ENCODE data around the gene FLRT1. TPM values are rescaled to one million over a fixed set of nuclear protein-coding genes. Genes with fewer than 3 reads are reported as not detected.

The FLRT1 gene
- total and polyA plus RNA-seq, 2 of the 13 experiments (the other 11 are each of a cell fraction or from before 2014, with no cell fraction given): 0.02 to 0.08 TPM

GRCh38 chr11:64052436-64052835, 16.7 kb downstream of the FLRT1 start:
- ChIA-PET CTCF (ENCODE audit: low intra/inter-chr PET ratio, low total read pairs) (no interaction called here), POLR2A (no interaction called here)
- peaks cover 4% of the 10 kb centered on the region for H4K20me1 ChIP-seq (ENCODE audit: insufficient read depth, low read length)
- H3K27ac ChIP-seq (ENCODE audit: extremely low read length, insufficient read depth, low read length): no peak overlapping the region
- in situ Hi-C loops (cut with HindIII; ENCODE audit: extremely low pct_ligation_motif_present, low pct_unique_long_range_greater_than_20kb) (no loop called here), intact Hi-C loops (cut with micrococcal nuclease; ENCODE audit: unreplicated experiment) (no loop called here)
- peaks cover 17% of the 10 kb centered on the region for H3K4me1 ChIP-seq (ENCODE audit: insufficient read depth, low read length)
- no peaks in the 10 kb centered on the region for H3K36me3 ChIP-seq (replicated peaks in 1 of 2; ENCODE audit: control insufficient read depth in 1 of 2, insufficient read depth in 2 of 2, low read length in 2 of 2)
- H3K9ac ChIP-seq (ENCODE audit: insufficient read depth, low read depth, low read length): no peak overlapping the region
- ATAC-seq: no peak
- H3K79me2 ChIP-seq (ENCODE audit: insufficient read depth, low read length): no peaks in the 10 kb centered on the region
- DNase-seq (ENCODE audit: low spot score): no peak
- H3K9me3 ChIP-seq (ENCODE audit: low read length): no peaks in the 10 kb centered on the region
- H3K4me3 ChIP-seq (replicated peaks in 1 of 3; ENCODE audit: insufficient read depth in 1 of 3, low read depth in 2 of 3, low read length in 3 of 3): no peak overlapping the region
- FAIRE-seq: no peak
- H2AFZ ChIP-seq (ENCODE audit: low read length): no peak overlapping the region
- no peak overlapping the region for H3K4me2 ChIP-seq (ENCODE audit: low read depth, low read length)
- TF ChIP-seq HOXA5 (CRISPR knock-in tag; IDR thresholded peaks at IDR 0.05): no peak
- TF ChIP-seq ZSCAN12 (CRISPR knock-in tag; IDR thresholded peaks at IDR 0.05): no peak
- no peak for TF ChIP-seq ZNF430 (CRISPR knock-in tag; IDR thresholded peaks at IDR 0.05)
- no peak for TF ChIP-seq LRRFIP1 (CRISPR knock-in tag; conservative IDR thresholded peaks at IDR 0.05)
- no peak for TF ChIP-seq KMT2B (CRISPR knock-in tag; IDR thresholded peaks at IDR 0.05)
- no peak for TF ChIP-seq ZFP36 (IDR thresholded peaks at IDR 0.05; ENCODE audit: borderline replicate concordance, low read depth, low read length, partially characterized antibody)
- H3K27me3 ChIP-seq (ENCODE audit: control insufficient read depth in 1 of 2, insufficient read depth in 2 of 2, low read length in 2 of 2): no peaks in the 10 kb centered on the region
- 100% methylated on average over 1 of the region's 2 CpGs for WGBS (ENCODE audit: low lambda C conversion rate)
- BruUV-seq (replicated peaks): no TSS peak
